Measurements from ENCODE around the gene RGN. TPM values are rescaled to one million over a fixed set of nuclear protein-coding genes. Genes with fewer than 3 reads are reported as not detected.
"Not testable (repeated sequence)": the region's sequence is repeated elsewhere in the genome, so short reads cannot be mapped to it uniquely, and the experiment has no call there.

The RGN gene
- total RNA-seq, 2 experiments from 2014 or later = not detected

- H3K4me3 Mint-ChIP-seq = peak overlapping the region; percentile 96
- peak overlapping the region; percentile 99 for H3K27ac Mint-ChIP-seq
- peak; percentile 93 for DNase-seq
- H3K36me3 Mint-ChIP-seq (ENCODE audit: low read depth) = no peaks in the 10 kb centered on the region
- POLR2A ChIA-PET = interaction anchor here (0.5 to 2.3 kb wide), 9 partner anchors 14 to 541 kb away, joined by 3 to 12 read pairs (median 4); partner anchors contain the start of genes NDUFB11 and RBM10
- no peaks in the 10 kb centered on the region for H3K27me3 Mint-ChIP-seq
- H3K9me3 Mint-ChIP-seq = no peaks in the 10 kb centered on the region
- CTCF ChIA-PET = interaction anchor here (2.7 kb wide), 1 partner anchor 15 kb away, joined by 11 read pairs; the partner anchor contains the start of genes NDUFB11 and RBM10
- ATAC-seq = peak; percentile 99
- peaks cover 8% of the 10 kb centered on the region for H3K4me1 Mint-ChIP-seq (ENCODE audit: low read depth)
- intact Hi-C loops (cut with micrococcal nuclease) = no loop called here
- TF ChIP-seq CTCF (IDR thresholded peaks at IDR 0.05) = no peak
These were observed 51.1 kb downstream of the RGN start for GRCh38 chrX:47129157-47129898.

- no peak for DNase-seq
- intact Hi-C loops (cut with micrococcal nuclease) = no loop called here
- Mint-ChIP-seq H3K27me3 (no peaks in the 10 kb centered on the region), H3K36me3 (ENCODE audit: low read depth) (no peaks in the 10 kb centered on the region), H3K27ac (peak overlapping the region; percentile 76), H3K4me3 (peak overlapping the region; percentile 96), H3K4me1 (ENCODE audit: low read depth) (peaks cover 8% of the 10 kb centered on the region), H3K9me3 (no peaks in the 10 kb centered on the region)
- no peak for ATAC-seq
- POLR2A ChIA-PET = interaction anchor here (0.7 to 2.3 kb wide), 3 partner anchors 15 to 61 kb away, joined by 4 to 12 read pairs (median 7); partner anchors contain the start of genes NDUFB11 and RBM10
- no peak for TF ChIP-seq CTCF (IDR thresholded peaks at IDR 0.05)
- CTCF ChIA-PET = interaction anchor here (2.7 kb wide), 1 partner anchor 15 kb away, joined by 11 read pairs; the partner anchor contains the start of genes NDUFB11 and RBM10
These were observed 51.7 kb downstream of the RGN start for GRCh38 chrX:47129899-47130358.

- H3K9me3 Mint-ChIP-seq = no peaks in the 10 kb centered on the region
- no peaks in the 10 kb centered on the region for H3K27me3 Mint-ChIP-seq
- ChIA-PET CTCF (no interaction called here), POLR2A (no interaction called here)
- H3K4me1 Mint-ChIP-seq (ENCODE audit: low read depth) = peaks cover 5% of the 10 kb centered on the region
- no peak for DNase-seq
- intact Hi-C loops (cut with micrococcal nuclease) = no loop called here
- no peak overlapping the region for H3K4me3 Mint-ChIP-seq
- TF ChIP-seq CTCF (IDR thresholded peaks at IDR 0.05) = no peak
- ATAC-seq = no peak
- H3K27ac Mint-ChIP-seq = no peak overlapping the region
- H3K36me3 Mint-ChIP-seq (ENCODE audit: low read depth) = no peaks in the 10 kb centered on the region
These were observed 55.2 kb downstream of the RGN start for GRCh38 chrX:47133493-47133892.

GRCh38 chrX:47135650-47136049, 57.4 kb downstream of the RGN start:
- ATAC-seq; H3K27me3 Mint-ChIP-seq; H3K4me1 Mint-ChIP-seq (ENCODE audit: low read depth); H3K36me3 Mint-ChIP-seq (ENCODE audit: low read depth); H3K9me3 Mint-ChIP-seq; H3K27ac Mint-ChIP-seq; DNase-seq; H3K4me3 Mint-ChIP-seq; intact Hi-C loops (cut with micrococcal nuclease); POLR2A ChIA-PET: not testable (repeated sequence)
- CTCF ChIA-PET = interaction anchor here (2.7 kb wide), 1 partner anchor 9 kb away, joined by 11 read pairs; the partner anchor contains the start of genes NDUFB11 and RBM10

- peaks cover 12% of the 10 kb centered on the region for H3K4me1 Mint-ChIP-seq (ENCODE audit: low read depth)
- CTCF ChIA-PET = no interaction called here
- H3K36me3 Mint-ChIP-seq (ENCODE audit: low read depth) = peaks cover 18% of the 10 kb centered on the region
- no peak overlapping the region for H3K27ac Mint-ChIP-seq
- no peak for TF ChIP-seq CTCF (IDR thresholded peaks at IDR 0.05)
- POLR2A ChIA-PET = no interaction called here
- intact Hi-C loops (cut with micrococcal nuclease) = no loop called here
- DNase-seq = no peak
- no peaks in the 10 kb centered on the region for H3K27me3 Mint-ChIP-seq
- ATAC-seq = no peak
- H3K9me3 Mint-ChIP-seq = no peaks in the 10 kb centered on the region
- H3K4me3 Mint-ChIP-seq = no peak overlapping the region
These were observed 59.9 kb downstream of the RGN start for GRCh38 chrX:47138171-47138570.

Other genes starting within 250 kb of the RGN start
- 1 to 10 TPM; 5.1 to 5.5 TPM for gene RP2, start 241.4 kb upstream of the RGN start, total RNA-seq
- gene JADE3, start 166.0 kb upstream of the RGN start, total RNA-seq = under 1 TPM; 0.51 to 0.74 TPM
- 10 to 100 TPM; 82.9 to 89.8 TPM for gene NDUFB11, start 66.3 kb downstream of the RGN start, total RNA-seq
- 10 to 100 TPM; 66.4 to 66.7 TPM for gene RBM10, start 66.8 kb downstream of the RGN start, total RNA-seq
- 100 to 1,000 TPM; 243 to 246 TPM for gene UBA1, start 115.4 kb downstream of the RGN start, total RNA-seq
- 10 to 100 TPM; 56.1 to 61.3 TPM for gene CDK16, start 140.2 kb downstream of the RGN start, total RNA-seq
- 10 to 100 TPM; 57.1 to 62.0 TPM for gene USP11, start 154.6 kb downstream of the RGN start, total RNA-seq